AG04450 (cell line): ENCODE measurements around the gene LPCAT1. TPM values are rescaled to one million over a fixed set of nuclear protein-coding genes. Genes with fewer than 3 reads are reported as not detected.

ENCODE experiments used
- CTCF ChIA-PET: fragments of 300-600, 350-600 bp; formaldehyde crosslinking; extraction: SDS; loops from one replicate; lab custom pipeline; 2022; ENCODE audit warnings: antibody characterized with exemption, inconsistent platforms; lab: Charles Lee
- POLR2A ChIA-PET: fragments of 350-600 bp; formaldehyde crosslinking; extraction: SDS; loops from one replicate; lab custom pipeline; 2021; ENCODE audit warnings: antibody characterized with exemption, inconsistent platforms; lab: Yijun Ruan, JAX
- DNase-seq: peaks from one replicate; pipeline ENCODE4 v3.0.0-alpha.2; 2011; ENCODE audit warnings: low read depth, low spot score
- H3K27ac ChIP-seq: one replicate; pipeline ENCODE4 v1.5.1; 2012; ENCODE audit warnings: low read depth, low read length, control low read depth
- H3K27me3 ChIP-seq: one replicate; pipeline ENCODE4 v1.6.0; 2012; ENCODE audit warnings: low read length; ENCODE audit not compliant: control insufficient read depth, insufficient read depth
- H3K4me3 ChIP-seq: 2 replicates; pipeline ENCODE4 v1.5.1; 2011; ENCODE audit warnings: mild to moderate bottlenecking, low read depth, low read length, control low read depth
- H3K9me3 ChIP-seq: 2 replicates; pipeline ENCODE4 v1.5.1; 2012; ENCODE audit warnings: low read length; ENCODE audit not compliant: control insufficient read depth, insufficient read depth
- polyA plus RNA-seq: library from polyadenylated mRNA; depleted of rRNA; stranded (reverse); fragments of >200 nt; gene quantifications from 2 replicates; pipeline ENCODE4 v1.2.3, GENCODE V29; 2011
- TF ChIP-seq, protein P1 (sequence below): IDR thresholded peaks from 2 replicates; pipeline ENCODE4 v1.5.1; 2011; ENCODE audit warnings: low read depth, low read length, control low read depth, inconsistent platforms

LPCAT1 gene
- polyA plus RNA-seq, 1 experiment: 23.4 TPM

DNA sequence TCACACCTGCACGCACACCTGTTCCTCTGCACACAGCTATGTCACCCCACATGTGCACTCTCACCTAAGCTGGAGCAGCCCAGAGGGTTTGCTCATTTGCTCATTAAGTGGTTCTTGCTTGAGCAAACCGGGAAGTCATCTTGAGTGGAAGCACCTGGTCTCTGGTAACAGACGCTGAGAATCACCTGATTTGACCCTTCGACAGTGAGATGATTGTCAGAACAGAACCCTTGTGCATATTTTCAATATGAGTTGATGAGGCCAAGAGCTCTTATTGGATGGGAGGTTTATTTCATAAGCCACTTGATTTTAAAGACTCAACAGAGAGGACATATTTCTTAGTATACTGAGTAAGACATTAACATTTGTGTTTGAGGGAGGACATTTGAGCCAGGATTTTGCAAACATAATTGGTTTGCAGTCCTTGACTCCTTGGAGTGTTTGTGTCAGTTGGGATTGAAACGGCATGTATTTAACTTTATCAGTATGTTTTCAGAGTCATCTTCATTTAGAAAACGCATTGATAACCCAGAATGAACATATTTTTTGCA is 22.1 kb upstream of the LPCAT1 start:
- DNase-seq: no peak
- Histone ChIP-seq H3K4me3 (no peak overlapping the region), H3K27ac (no peak overlapping the region), H3K27me3 (peaks cover 22% of the 10 kb centered on the region), H3K9me3 (no peaks in the 10 kb centered on the region; the same call in 1 of the 2 replicates)
- TF ChIP-seq, protein P1, sequence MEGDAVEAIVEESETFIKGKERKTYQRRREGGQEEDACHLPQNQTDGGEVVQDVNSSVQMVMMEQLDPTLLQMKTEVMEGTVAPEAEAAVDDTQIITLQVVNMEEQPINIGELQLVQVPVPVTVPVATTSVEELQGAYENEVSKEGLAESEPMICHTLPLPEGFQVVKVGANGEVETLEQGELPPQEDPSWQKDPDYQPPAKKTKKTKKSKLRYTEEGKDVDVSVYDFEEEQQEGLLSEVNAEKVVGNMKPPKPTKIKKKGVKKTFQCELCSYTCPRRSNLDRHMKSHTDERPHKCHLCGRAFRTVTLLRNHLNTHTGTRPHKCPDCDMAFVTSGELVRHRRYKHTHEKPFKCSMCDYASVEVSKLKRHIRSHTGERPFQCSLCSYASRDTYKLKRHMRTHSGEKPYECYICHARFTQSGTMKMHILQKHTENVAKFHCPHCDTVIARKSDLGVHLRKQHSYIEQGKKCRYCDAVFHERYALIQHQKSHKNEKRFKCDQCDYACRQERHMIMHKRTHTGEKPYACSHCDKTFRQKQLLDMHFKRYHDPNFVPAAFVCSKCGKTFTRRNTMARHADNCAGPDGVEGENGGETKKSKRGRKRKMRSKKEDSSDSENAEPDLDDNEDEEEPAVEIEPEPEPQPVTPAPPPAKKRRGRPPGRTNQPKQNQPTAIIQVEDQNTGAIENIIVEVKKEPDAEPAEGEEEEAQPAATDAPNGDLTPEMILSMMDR: no peak
- ChIA-PET CTCF (no interaction called here), POLR2A (no interaction called here)

DNA sequence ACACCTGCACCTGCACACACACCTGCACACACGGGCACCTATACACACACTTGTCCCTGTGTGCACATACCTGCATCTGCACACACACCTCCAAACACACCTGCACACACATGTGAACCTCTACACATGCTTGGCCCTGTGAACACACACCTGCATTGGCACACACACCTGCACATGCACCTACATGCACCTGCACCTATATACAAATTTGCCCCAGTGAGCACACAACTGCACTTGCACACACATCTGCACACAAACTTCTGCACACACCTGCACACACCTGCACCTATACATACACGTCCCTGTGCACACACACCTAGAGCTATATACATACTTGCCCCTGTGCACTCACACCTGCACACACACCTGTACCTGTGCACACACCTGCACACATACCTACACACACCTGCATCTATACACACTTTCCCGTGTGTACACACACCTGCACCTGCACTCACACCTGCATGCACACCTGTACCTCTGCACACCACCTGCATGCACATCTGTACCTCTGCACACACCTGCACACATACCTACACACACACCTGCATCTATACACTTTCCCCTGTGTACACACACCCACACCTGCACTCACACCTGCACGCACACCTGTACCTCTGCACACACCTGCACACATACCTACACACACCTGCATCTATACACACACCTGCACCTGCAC is 21.5 kb upstream of the LPCAT1 start:
- CTCF ChIA-PET: no interaction called here

DNA sequence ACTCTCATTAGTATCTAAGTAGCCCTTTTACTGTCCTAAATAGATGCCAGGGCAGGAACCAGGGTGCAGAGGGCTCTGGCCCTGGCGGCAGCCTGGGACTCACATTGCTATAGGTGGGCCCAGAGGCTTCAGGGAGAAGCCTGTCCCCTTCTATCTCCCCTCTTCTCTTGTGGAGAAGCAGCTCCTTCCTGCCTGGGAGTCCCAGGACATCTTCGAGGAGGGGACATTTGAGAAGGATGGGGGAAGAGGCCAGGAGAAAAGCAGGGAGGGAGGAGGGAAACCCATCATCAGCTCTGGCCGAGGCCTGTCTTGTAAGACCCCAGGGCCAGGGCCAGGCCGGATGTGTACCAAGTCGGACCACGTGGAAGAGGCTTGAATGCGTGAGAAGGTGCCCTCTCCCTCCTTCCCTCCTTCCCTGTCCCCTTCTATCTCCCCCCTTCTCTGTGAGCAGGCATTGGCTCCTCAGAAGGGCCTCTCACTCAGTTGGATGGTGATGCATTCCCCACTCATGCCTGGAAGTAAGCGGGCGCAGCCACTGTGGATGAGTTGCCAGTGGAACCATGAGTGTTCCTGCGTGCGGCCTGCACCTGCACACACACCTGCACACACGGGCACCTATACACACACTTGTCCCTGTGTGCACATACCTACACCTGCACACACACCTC is 20.7 kb upstream of the LPCAT1 start:
- ChIA-PET POLR2A (no interaction called here), CTCF (no interaction called here)

More for the DNA sequence above, 21.5 kb upstream of the LPCAT1 start:
- DNase-seq: no peak
- Histone ChIP-seq H3K27me3 (peaks cover 18% of the 10 kb centered on the region), H3K9me3 (peaks cover under 1% of the 10 kb centered on the region; the same call in 1 of the 2 replicates), H3K4me3 (no peak overlapping the region), H3K27ac (no peak overlapping the region)
- POLR2A ChIA-PET: no interaction called here
- TF ChIP-seq, protein P1: no peak

DNA sequence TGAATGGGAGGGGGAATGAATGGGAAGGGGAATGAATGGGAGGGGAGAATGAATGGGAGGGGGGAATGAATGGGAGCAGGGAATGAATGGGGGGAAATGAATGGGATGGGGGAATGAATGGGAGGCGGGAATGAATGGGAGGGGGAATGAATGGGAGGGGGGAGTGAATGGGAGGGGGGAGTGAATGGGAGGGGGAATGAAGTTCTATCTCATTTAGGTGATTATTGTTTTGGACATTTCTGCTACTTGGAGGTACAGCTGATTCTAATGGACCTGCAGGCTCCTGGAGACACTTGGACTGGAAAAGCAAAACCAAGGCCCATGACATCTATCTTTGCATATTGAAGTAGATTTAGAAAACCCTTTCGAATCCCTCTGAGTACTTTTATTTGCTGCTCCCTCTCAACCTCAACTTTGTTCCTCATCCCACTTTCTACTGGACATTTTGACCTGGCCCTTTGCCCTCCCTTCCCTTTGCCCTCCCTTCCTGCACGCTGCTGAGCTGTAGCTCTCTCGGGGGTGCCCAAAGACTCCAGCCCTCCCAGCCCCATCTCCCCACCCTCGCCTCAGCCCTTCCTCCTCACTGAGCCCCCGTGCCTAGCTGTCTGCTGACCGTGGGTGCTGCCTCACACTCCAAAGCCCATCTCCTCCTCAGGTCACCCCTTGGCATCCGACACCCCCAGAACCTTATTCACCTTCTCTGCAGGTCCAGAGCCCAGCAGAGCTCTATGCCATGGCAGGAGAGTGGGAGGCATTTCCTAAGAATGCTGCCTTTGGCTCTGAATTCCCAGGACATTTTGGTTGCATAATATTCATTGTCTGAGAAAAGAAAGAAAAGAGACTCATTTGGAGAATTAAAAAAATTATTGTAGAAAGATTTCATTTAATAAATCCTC is 19.9 kb upstream of the LPCAT1 start:
- Histone ChIP-seq H3K9me3 (peaks cover 10% of the 10 kb centered on the region), H3K4me3 (no peak overlapping the region), H3K27ac (no peak overlapping the region), H3K27me3 (peaks cover 8% of the 10 kb centered on the region)
- TF ChIP-seq, protein P1: no peak
- no peak for DNase-seq
- ChIA-PET CTCF (no interaction called here), POLR2A (no interaction called here)

More for the DNA sequence above, 20.7 kb upstream of the LPCAT1 start:
- peak overlapping the region; percentile 2 for H3K27ac ChIP-seq
- peaks cover 15% of the 10 kb centered on the region for H3K27me3 ChIP-seq
- no peak for DNase-seq
- no peak overlapping the region for H3K4me3 ChIP-seq
- TF ChIP-seq, protein P1: no peak
- peaks cover 8% of the 10 kb centered on the region for H3K9me3 ChIP-seq
